Liver (tissue), 9 donors: ENCODE data around the gene MICU2. TPM values are rescaled to one million over a fixed set of nuclear protein-coding genes. Genes with fewer than 3 reads are reported as not detected.

ENCODE experiments used
- DNase-seq: peaks from one replicate; pipeline ENCODE4 v3.0.0-alpha.2; 2017; ENCODE audit warnings: low spot score
- H3K27ac ChIP-seq, 2 donors: one replicate each; pipeline ENCODE4 v1.7.0; 2013; ENCODE audit warnings: inconsistent platforms in 2 of 2, low read length in 2 of 2, control low read depth in 1 of 2, low read depth in 1 of 2, mild to moderate bottlenecking in 1 of 2
- H3K27me3 ChIP-seq, 4 donors: one replicate each; pipeline versions ENCODE4 v1.6.1 to v1.7.0; 2013; ENCODE audit warnings: low read length in 3 of 4, inconsistent platforms in 1 of 4, mild to moderate bottlenecking in 1 of 4, moderate library complexity in 1 of 4; ENCODE audit not compliant: control insufficient read depth in 4 of 4, insufficient read depth in 4 of 4
- H3K36me3 ChIP-seq, 4 donors: one replicate each; pipeline versions ENCODE4 v1.6.1 to v1.7.0; 2013; ENCODE audit warnings: low read length in 3 of 4, mild to moderate bottlenecking in 3 of 4, low read depth in 1 of 4, moderate library complexity in 1 of 4; ENCODE audit not compliant: control insufficient read depth in 4 of 4, insufficient read depth in 3 of 4
- H3K4me1 ChIP-seq, 4 donors: one replicate each; pipeline versions ENCODE4 v1.6.1 to v1.7.0; 2013; ENCODE audit warnings: low read length in 3 of 4, mild to moderate bottlenecking in 3 of 4, moderate library complexity in 1 of 4; ENCODE audit not compliant: control insufficient read depth in 4 of 4, insufficient read depth in 4 of 4
- H3K4me3 ChIP-seq, 3 donors: one replicate each; pipeline versions ENCODE4 v1.6.1 to v1.7.0; 2013; ENCODE audit warnings: low read length in 3 of 3, control low read depth in 1 of 3, low read depth in 1 of 3, mild to moderate bottlenecking in 1 of 3
- H3K9ac ChIP-seq, 2 donors: one replicate each; pipeline ENCODE4 v1.7.0; 2013; ENCODE audit warnings: low read length in 2 of 2, mild to moderate bottlenecking in 2 of 2, moderate library complexity in 2 of 2, control low read depth in 1 of 2, low read depth in 1 of 2
- H3K9me3 ChIP-seq, 4 donors: one replicate each; pipeline versions ENCODE4 v1.6.1 to v1.7.0; 2013; ENCODE audit warnings: low read length in 3 of 4; ENCODE audit not compliant: control insufficient read depth in 4 of 4
- ATF3 ChIP-seq: IDR thresholded peaks from 2 replicates; pipeline ENCODE4 v1.6.1; 2016; ENCODE audit warnings: antibody characterized with exemption
- EGR1 ChIP-seq, 2 donors: IDR thresholded peaks; 2 replicates each; pipeline ENCODE4 v1.6.1; 2016 to 2018; ENCODE audit warnings: antibody characterized with exemption in 2 of 2, low read depth in 2 of 2
- FOXA2 ChIP-seq: IDR thresholded peaks from 2 replicates; pipeline ENCODE4 v1.6.1; 2016; ENCODE audit warnings: antibody characterized with exemption
- GABPA ChIP-seq, 2 donors: IDR thresholded peaks in 1 of 2; conservative IDR thresholded peaks in 1 of 2; 2 replicates each; pipeline ENCODE4 v1.6.1; 2016; ENCODE audit warnings: antibody characterized with exemption in 2 of 2, mild to moderate bottlenecking in 1 of 2, moderate library complexity in 1 of 2
- HNF4A ChIP-seq, 2 donors: conservative IDR thresholded peaks; 2 replicates each; pipeline ENCODE4 v1.6.1; 2016; ENCODE audit warnings: antibody characterized with exemption in 2 of 2, mild to moderate bottlenecking in 2 of 2
- HNF4G ChIP-seq: IDR thresholded peaks from 2 replicates; pipeline ENCODE4 v1.6.1; 2016; ENCODE audit warnings: antibody characterized with exemption
- MAX ChIP-seq: IDR thresholded peaks from 2 replicates; pipeline ENCODE4 v1.6.1; 2016; ENCODE audit warnings: antibody characterized with exemption
- NR2F2 ChIP-seq: IDR thresholded peaks from 2 replicates; pipeline ENCODE4 v1.6.1; 2016; ENCODE audit warnings: antibody characterized with exemption
- RAD21 ChIP-seq, 2 donors: IDR thresholded peaks; 2 replicates each; pipeline ENCODE4 v1.6.1; 2016; ENCODE audit warnings: antibody characterized with exemption in 2 of 2, mild to moderate bottlenecking in 2 of 2
- REST ChIP-seq: IDR thresholded peaks from 2 replicates; pipeline ENCODE4 v1.6.1; 2016; ENCODE audit warnings: antibody characterized with exemption, mild to moderate bottlenecking
- TAF1 ChIP-seq: conservative IDR thresholded peaks from 2 replicates; pipeline ENCODE4 v1.6.1; 2016; ENCODE audit warnings: antibody characterized with exemption, mild to moderate bottlenecking
- ZBTB33 ChIP-seq: IDR thresholded peaks from 2 replicates; pipeline ENCODE4 v1.6.1; 2016; ENCODE audit warnings: antibody characterized with exemption
- WGBS: extraction: QIAGEN DNeasy Blood & Tissue Kit; methylation state at CpG from one replicate; pipeline ENCODE4 v1.1.7; 2013; 5-methylcytosine and 5-hydroxymethylcytosine counted together
- polyA plus RNA-seq, 2 donors: library from polyadenylated mRNA; stranded (reverse) in 1 of 2; unstranded in 1 of 2; fragments of 200-250 nt in 1 of 2; fragments of >200 nt in 1 of 2; fragmentation: Nextera tagmentation in 1 of 2; extraction: Ambion mirVana in 1 of 2; gene quantifications; one replicate each; pipeline versions ENCODE4 v1.2.1 to v1.2.3, GENCODE V29; 2013 to 2015
- total RNA-seq, 2 donors: library from RNA; depleted of rRNA; stranded (reverse); fragments of >200 nt; gene quantifications; one replicate each; pipeline ENCODE4 v1.2.3, GENCODE V29; 2014
- donor health status: healthy.
- donor health status: healthy.
- donor health status: healthy.
- donor health status: healthy.
- donor health status: healthy.

The MICU2 gene
- total and polyA plus RNA-seq, 4 donors = 19.4 to 42.9 (median 24.8) TPM

- Histone ChIP-seq H3K36me3 (peaks cover 0 to 1% (median 0%) of the 10 kb centered on the region in 4 donors), H3K27ac (no peak overlapping the region), H3K9ac (no peak overlapping the region), H3K4me1 (no peaks in the 10 kb centered on the region), H3K27me3 (no peaks in the 10 kb centered on the region), H3K4me3 (no peak overlapping the region), H3K9me3 (no peaks in the 10 kb centered on the region)
- no peak for TF ChIP-seq RAD21 (IDR thresholded peaks at IDR 0.05)
- 93% methylated on average over 5 of the region's 5 CpGs for WGBS
- DNase-seq = no peak
Observed at GRCh38 chr13:21531455-21531854, 72.5 kb downstream of the MICU2 start.

- Histone ChIP-seq H3K27me3 (no peaks in the 10 kb centered on the region), H3K27ac (no peak overlapping the region), H3K4me1 (no peaks in the 10 kb centered on the region), H3K4me3 (no peak overlapping the region), H3K36me3 (peaks cover 0 to 1% (median 0%) of the 10 kb centered on the region in 4 donors), H3K9ac (no peak overlapping the region), H3K9me3 (no peaks in the 10 kb centered on the region)
- TF ChIP-seq ZBTB33 = no peak
- no peak for TF ChIP-seq REST
- TF ChIP-seq ATF3 = no peak
- TF ChIP-seq TAF1 = no peak
- TF ChIP-seq MAX = no peak
- no peak for TF ChIP-seq RAD21 (IDR thresholded peaks at IDR 0.05)
- no peak for TF ChIP-seq EGR1 (IDR thresholded peaks at IDR 0.05; ENCODE audit: low read depth in 2 of 2)
- no peak for TF ChIP-seq NR2F2
- TF ChIP-seq FOXA2 = no peak
- no peak for TF ChIP-seq HNF4A (conservative IDR thresholded peaks at IDR 0.05)
- no peak for TF ChIP-seq GABPA (IDR thresholded peaks at IDR 0.05 in 1 of 2, conservative IDR thresholded peaks at IDR 0.05 in 1 of 2)
- no peak for TF ChIP-seq HNF4G
- 86% methylated on average over 11 of the region's 11 CpGs for WGBS
- no peak for DNase-seq
Observed at GRCh38 chr13:21530656-21531055, 73.3 kb downstream of the MICU2 start.
